GM12801 (cell line): ENCODE results near the gene CHI3L1.

Source experiments
- CTCF ChIP-seq: IDR thresholded peaks from one replicate; pipeline ENCODE4 v1.5.1; 2011; ENCODE audit warnings: control low read depth; ENCODE audit not compliant: insufficient read length; ENCODE audit errors: extremely low read depth

CHI3L1 gene

GRCh38 chr1:203175237-203175826 is 11.2 kb downstream of the CHI3L1 start, which contains the start of gene MYBPH:
Gene MYBPH (minus strand): TSS chr1:203175826. CDS start chr1:203175755, 71 bp downstream.
- TF ChIP-seq CTCF, result no peak

- TF ChIP-seq CTCF, result no peak
Measured at GRCh38 chr1:203174324-203174985, 12.0 kb downstream of the CHI3L1 start.

- TF ChIP-seq CTCF, result no peak
Measured at GRCh38 chr1:203173566-203173965, 12.9 kb downstream of the CHI3L1 start.

- TF ChIP-seq CTCF, result no peak
Measured at GRCh38 chr1:203173011-203173555, 13.4 kb downstream of the CHI3L1 start.

- no peak for TF ChIP-seq CTCF
Measured at GRCh38 chr1:203172184-203173010, 14.1 kb downstream of the CHI3L1 start.

GRCh38 chr1:203171341-203172183 is 14.9 kb downstream of the CHI3L1 start:
- TF ChIP-seq CTCF, result no peak
